GM21423 (cell line): ENCODE data around the gene PSMA4.
"Not testable (repeated sequence)": the region's sequence is repeated elsewhere in the genome, so short reads cannot be mapped to it uniquely, and the experiment has no call there.

Experiments
- ATAC-seq: cut with Tn5 transposase; IDR thresholded peaks from one replicate; pipeline ENCODE4 v1.9.1; 2021; ENCODE audit warnings: mild to moderate bottlenecking, moderate library complexity; ENCODE audit not compliant: unreplicated experiment

Gene PSMA4

GRCh38 chr15:78540141-78540870, at the start of gene PSMA4:
Gene PSMA4 (plus strand): TSS chr15:78540444. CDS start chr15:78541928, 1,484 bp downstream.
- peak; percentile 80 for ATAC-seq

DNA sequence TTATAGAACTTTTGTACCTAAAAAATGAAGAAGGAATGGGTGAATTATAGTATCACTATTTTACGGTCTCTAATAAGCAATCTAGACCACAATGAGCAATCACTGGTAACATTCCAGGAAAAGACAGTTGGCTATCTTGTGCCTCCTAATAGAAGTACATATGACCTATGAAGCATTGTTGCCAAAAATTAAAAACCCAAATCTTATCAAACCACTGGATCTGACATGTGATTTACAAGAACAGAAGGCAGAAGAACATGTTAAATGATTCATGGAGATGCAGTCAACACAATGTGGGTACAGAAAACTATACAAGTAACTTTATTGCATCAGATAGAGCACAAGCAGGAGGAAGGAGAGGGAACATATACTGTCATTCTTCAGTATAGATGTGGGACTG, 47.4 kb upstream of the PSMA4 start:
- ATAC-seq: no peak

DNA sequence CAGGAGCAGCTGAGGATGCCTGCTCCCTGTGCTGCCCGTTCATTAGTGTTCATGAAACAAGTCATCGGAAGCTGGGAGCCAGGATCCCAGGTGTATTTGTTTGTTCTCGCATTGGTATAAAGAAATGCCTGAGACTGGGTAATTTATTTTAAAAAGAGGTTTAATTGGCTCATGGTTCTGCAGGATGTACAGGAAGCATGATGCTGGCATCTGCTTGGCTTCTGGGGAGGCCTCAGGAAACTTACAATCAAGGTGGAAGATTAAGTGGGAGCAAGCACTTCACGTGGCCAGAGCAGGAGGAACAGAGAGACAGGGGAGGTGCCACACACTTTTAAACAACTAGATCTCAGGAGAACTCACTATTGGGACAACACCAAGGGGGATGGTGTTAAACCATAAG, 38.4 kb upstream of the PSMA4 start:
- ATAC-seq: no peak

DNA sequence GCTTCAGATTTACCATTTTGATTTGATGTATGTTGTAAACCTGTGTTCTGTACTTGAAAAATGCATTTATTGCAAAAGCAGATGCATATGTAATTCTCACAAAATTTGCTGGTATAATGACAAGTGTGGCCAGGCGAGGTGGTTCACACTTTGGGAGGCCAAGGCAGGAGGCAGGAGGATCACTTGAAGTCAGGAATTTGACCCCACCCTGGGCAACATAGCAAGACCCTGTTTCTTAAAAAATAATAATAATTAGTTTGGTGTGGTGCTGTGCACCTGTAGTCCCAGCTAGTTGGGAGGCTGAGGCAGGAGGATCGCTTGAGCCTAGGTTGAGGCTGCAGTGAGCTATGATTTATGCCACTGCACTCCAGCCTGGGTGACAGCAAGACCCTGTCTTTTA, 37.6 kb upstream of the PSMA4 start:
- ATAC-seq: no peak

DNA sequence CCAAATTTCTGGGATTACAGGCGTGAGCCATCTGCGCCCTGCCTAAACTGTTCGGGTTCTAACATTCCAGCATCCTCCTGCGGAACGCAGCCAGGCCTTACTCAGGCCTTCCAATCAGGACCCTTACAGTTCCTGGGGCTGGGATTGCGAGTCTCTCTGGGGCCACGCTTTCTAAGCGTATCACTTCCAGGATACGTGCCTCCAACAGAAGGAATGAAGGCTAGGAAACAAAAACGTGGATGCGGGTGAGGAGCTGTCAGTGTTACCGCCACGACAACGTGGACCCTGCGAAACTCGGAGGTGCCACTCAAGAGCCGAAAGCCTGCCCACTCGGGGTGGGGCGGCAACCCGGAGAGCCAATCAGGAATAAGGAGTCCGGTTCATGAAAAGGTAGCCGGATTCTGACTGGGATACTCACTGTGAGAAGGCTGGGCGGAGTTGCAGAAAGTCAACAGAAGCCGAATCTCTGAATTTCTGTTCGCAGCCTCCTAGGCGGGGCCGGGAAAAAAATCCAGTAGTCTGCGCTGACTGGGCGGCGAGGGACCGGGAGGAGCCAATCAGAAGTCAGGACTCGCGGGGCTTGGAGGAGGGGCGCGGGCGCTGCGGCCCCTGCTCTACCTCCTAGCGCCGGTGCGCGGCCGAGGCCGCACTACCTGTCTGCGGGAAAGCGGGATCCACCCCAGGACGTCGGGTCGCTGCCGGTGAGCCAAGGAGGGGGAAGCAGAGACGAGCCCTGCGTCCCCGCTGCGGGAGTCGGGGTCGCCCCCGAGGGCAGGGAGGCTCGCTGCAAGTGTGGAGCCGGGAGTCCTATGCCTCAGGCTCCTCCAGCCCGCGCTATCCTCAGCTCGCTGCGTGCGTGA, 33.0 kb upstream of the PSMA4 start, which contains the start of gene HYKK:
HYKK (plus strand) TSS at position 607 of the 860 bp plus-strand sequence. CDS start 5,512 bp downstream, outside the sequence.
- peak; percentile 83 for ATAC-seq

DNA sequence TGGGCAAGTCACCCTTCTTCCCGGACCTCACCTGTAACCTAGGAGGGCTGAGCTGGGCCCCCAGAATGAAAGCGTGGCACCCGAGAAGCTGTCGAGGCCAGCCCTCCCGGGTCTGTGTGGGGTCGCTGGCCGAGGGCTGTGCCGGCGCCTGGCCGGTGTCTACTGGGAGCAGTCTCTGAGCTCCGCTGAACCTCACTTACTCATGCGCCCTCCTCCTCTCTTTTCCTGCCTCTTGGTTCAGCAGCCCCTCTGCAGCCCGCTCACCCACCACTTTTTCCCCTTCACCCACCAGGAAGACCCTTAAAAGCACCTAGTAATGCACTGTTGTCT, 32.4 kb upstream of the PSMA4 start:
- peak; percentile 23 for ATAC-seq

DNA sequence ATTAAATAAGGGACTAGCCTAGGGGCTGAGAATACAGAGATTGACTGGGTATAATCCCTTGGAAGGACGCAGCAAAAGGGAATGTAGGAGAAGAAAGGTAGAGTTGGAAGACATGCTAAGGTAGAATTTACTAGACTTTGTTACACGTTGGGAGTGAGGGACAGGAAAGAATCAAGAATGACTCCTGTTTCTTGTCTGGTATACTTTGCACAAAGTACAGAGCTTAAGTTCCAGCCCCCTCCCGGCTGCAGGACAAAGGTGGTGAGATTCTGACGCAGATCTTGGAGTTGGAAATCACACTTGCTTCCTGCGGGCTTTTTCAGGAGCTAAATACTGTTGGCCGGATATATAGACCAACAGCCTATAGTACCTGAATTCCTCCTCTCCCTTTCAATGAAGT, 32.0 kb upstream of the PSMA4 start:
- no peak for ATAC-seq

- no peak for ATAC-seq
Measured at GRCh38 chr15:78509726-78510312, 30.4 kb upstream of the PSMA4 start.

DNA sequence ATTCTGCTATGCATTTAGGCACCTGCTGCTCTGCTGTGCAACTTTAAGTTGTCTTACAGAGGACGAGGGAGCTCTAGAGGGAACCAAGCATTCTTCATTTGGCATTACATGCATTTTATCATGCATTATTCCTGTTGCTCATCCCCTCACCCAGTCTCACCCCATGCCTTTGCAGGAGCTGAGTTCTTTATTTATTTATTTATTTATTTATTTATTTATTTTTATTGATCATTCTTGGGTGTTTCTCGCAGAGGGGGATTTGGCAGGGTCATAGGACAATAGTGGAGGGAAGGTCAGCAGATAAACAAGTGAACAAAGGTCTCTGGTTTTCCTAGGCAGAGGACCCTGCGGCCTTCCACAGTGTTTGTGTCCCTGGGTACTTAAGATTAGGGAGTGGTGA, 20.2 kb upstream of the PSMA4 start:
- not testable (repeated sequence) for ATAC-seq

- ATAC-seq: no peak
Measured at GRCh38 chr15:78524230-78524629, 16.0 kb upstream of the PSMA4 start.

- ATAC-seq: no peak
Measured at GRCh38 chr15:78527325-78527724, 12.9 kb upstream of the PSMA4 start.

DNA sequence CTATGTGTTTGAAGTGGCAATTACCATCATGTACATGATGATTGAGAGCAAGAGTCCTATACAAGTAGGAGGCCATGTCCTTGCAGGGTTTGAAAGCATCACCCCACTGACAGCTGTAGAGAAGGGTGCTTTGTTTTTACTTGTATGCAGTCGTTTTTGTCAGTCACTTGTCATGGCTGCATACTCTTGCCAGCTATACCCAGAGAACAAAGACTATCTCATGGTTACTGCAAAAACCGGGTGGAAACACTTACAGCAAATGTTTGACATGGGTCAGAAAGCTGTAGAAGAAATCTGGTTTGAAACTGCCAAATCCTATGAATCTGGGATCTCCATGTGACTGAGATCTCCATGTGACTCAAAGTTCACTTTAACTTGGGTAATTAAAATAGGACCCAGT, 6.9 kb upstream of the PSMA4 start:
- ATAC-seq: no peak

GRCh38 chr15:78536134-78536533, 4.1 kb upstream of the PSMA4 start:
- ATAC-seq: no peak

- ATAC-seq: no peak
Measured at GRCh38 chr15:78537266-78537905, 2.9 kb upstream of the PSMA4 start.

DNA sequence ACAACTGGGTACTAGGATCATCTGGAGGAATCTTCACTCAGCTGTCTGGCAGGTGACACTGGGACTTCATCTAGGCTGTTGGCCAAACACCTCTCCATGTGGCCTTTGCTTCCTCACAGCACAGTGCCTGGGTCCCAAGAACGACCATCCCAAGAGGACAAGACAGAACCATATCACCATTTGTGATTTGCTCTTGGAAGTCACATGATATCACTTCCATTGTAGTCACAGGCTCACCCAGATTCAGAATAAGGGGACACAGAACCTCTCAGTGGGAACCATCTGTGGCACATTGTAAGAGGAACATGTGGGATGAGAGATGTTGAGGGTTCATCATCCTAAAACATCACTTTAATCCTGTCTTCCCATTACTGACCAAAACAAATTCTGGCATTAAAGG, 1.9 kb upstream of the PSMA4 start:
- ATAC-seq: no peak

- ATAC-seq: not testable (repeated sequence)
Measured at GRCh38 chr15:78539464-78540140, 642 bp upstream of the PSMA4 start.

GRCh38 chr15:78540871-78541743, 863 bp downstream of the PSMA4 start:
- ATAC-seq: no peak

DNA sequence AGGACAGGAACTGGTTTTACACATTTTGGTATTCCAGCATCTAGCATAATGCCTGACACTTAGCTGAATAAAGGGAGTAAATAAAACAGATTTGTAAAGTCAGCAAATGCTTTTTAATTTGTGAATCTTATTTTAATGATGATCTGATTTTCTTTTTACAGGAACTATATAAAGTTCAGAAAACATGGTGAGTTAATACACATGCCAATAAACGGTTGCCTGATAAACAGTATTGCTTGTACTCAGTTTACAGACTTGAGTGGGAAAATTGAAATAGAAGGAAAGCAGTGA, 1.4 kb downstream of the PSMA4 start:
- no peak for ATAC-seq

GRCh38 chr15:78542647-78543046, 2.4 kb downstream of the PSMA4 start:
- ATAC-seq: no peak

DNA sequence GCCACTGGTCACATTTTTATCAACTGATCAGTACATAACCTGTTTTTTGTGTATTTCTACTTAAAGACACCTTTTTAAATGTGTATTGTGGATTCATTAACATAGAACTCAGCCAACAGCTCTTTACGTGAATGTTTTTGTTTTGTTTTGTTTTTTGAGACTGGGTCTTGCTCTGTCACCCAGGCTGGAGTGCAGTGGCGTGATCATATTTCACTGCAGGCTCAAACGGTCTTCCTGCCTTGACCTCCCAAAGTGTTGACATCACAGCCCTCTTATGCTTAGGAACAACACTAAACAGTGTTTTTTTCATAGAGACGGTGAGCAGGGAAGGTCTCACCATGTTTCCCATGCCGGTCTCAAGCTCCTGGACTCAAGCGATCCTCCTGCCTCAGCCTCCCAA, 9.9 kb downstream of the PSMA4 start:
- ATAC-seq: no peak
